Heart right ventricle (tissue), 16 donors: ENCODE results near the gene TBC1D2B. TPM values are rescaled to one million over a fixed set of nuclear protein-coding genes. Genes with fewer than 3 reads are reported as not detected.
"Not testable (repeated sequence)": the region's sequence is repeated elsewhere in the genome, so short reads cannot be mapped to it uniquely, and the experiment has no call there.

Source experiments
- ATAC-seq, 8 donors: fragments of 200-7000 bp; cut with Tn5 transposase; one replicate each; pipeline ENCODE4 v1.9.1; 2020; ENCODE audit warnings: mild to moderate bottlenecking in 8 of 8, moderate library complexity in 8 of 8, moderate number of reproducible peaks in 1 of 8
- DNase-seq, 2 donors: peaks; one replicate each; pipeline ENCODE4 v3.0.0-alpha.2; 2020
- H3K27ac ChIP-seq, 10 donors: fragments of 200-600 bp; sonication (generic) in 2 of 10; one replicate each; pipeline versions ENCODE4 v1.5.0 to v1.8.0; 2020 to 2022; ENCODE audit warnings: mild to moderate bottlenecking in 3 of 10
- H3K27me3 ChIP-seq, 7 donors: fragments of 200-600 bp; one replicate each; pipeline ENCODE4 v1.8.0; 2021 to 2022; ENCODE audit warnings: mild to moderate bottlenecking in 2 of 7
- H3K36me3 ChIP-seq, 9 donors: fragments of 200-600 bp; sonication (generic) in 1 of 9; one replicate each; pipeline versions ENCODE4 v1.5.0 to v1.8.0; 2020 to 2022; ENCODE audit warnings: mild to moderate bottlenecking in 2 of 9
- H3K4me1 ChIP-seq, 9 donors: fragments of 200-600 bp; sonication (generic) in 1 of 9; one replicate each; pipeline versions ENCODE4 v1.5.0 to v1.8.0; 2020 to 2022; ENCODE audit warnings: mild to moderate bottlenecking in 4 of 9
- H3K4me3 ChIP-seq, 10 donors: fragments of 200-600 bp; sonication (generic) in 2 of 10; one replicate each; pipeline versions ENCODE4 v1.5.0 to v1.8.0; 2020 to 2022; ENCODE audit warnings: mild to moderate bottlenecking in 7 of 10, moderate library complexity in 2 of 10
- H3K9me3 ChIP-seq, 11 donors: fragments of 200-600 bp in 10 of 11; sonication (generic) in 2 of 11; one replicate each; pipeline versions ENCODE4 v1.5.0 to v1.8.0; 2013 to 2022; ENCODE audit warnings: mild to moderate bottlenecking in 2 of 11, control low read depth in 1 of 11, moderate library complexity in 1 of 11
- WGBS, 2 donors: extraction: QIAGEN DNeasy Blood & Tissue Kit; methylation state at CpG; one replicate each; pipeline ENCODE4 v1.1.7; 2013; ENCODE audit warnings: inconsistent platforms in 1 of 2; 5-methylcytosine and 5-hydroxymethylcytosine counted together
- intact Hi-C, 10 donors: fragments of 100-400 bp; cut with DNase I; formaldehyde crosslinking; loops; one replicate each; pipeline versions ENCODE4 v1.11.1 to v1.14.2; 2022
- polyA plus RNA-seq, 2 donors: library from polyadenylated mRNA; stranded (reverse); fragments of 200-250 nt; gene quantifications; one replicate each; pipeline ENCODE4 v1.2.3, GENCODE V29; 2013
- total RNA-seq, 10 donors: library from RNA; stranded (reverse); fragmentation: NEBNext Ultra II Directional in 3 of 10; extraction: Animal tissue kit (Norgen Biotek cat#: 25700) in 3 of 10; gene quantifications; one replicate each; pipeline versions ENCODE4 v1.2.1 to v1.2.4, GENCODE V29; 2021 to 2023
- TF ChIP-seq, protein P1 (sequence below), 9 donors: fragments of 200-600 bp; sonication (generic) in 2 of 9; IDR thresholded peaks; one replicate each; pipeline versions ENCODE4 v1.5.0 to v1.8.0; 2021 to 2022; ENCODE audit warnings: antibody characterized with exemption in 9 of 9, mild to moderate bottlenecking in 5 of 9, moderate library complexity in 1 of 9
- donor health status: Arrhythmogenic right ventricular cardiomyopathy.
- donor health status: ischemic (EF 13 %, LVEDD 7.1; RV severe dilation, severe dysfunction).
- donor health status: healthy with polysubstance abuse.
- donor health status: DM: no; HTN: yes; CAD: no.
- donor health status: DM: no; HTN: no; CAD: no.
- donor health status: ischemic (EF 25% LVEDD 6.9; RV normal size, moderate dysfunction).
- donor health status: ischemic (EF 25% LVEDD 5.7; RV mildly dilated, moderate dysfunction).
- donor health status: healthy.
- donor health status: DM: yes; HTN: yes; CAD: no.
- donor health status: Ischemic cardiomyopathy.
- donor health status: ischemic (EF 35%, LVEDD 5.7; RV mildly dilated, moderate dysfunction).
- donor health status: nonischemic (EF 11% LVEDD 7.7; RV severe dilation, severe dysfunction).
- donor health status: DM: yes; HTN: yes; CAD: no.
- donor health status: PGD.
- donor health status: ischemic (EF 29% LVEDD 5.4; RV normal size, mild dysfunction).
- donor health status: nonischemic (EF 23%, LVEDD 6.1; RV moderate dilation, normal function).

The TBC1D2B gene
- total and polyA plus RNA-seq, 12 donors = 4.7 to 20.8 (median 9.6) TPM

- ATAC-seq (peak; percentile 55 to 82 (median 68)), DNase-seq (peak; percentile 64 to 74)
- Histone ChIP-seq H3K36me3 (no peaks in the 10 kb centered on the region), H3K9me3 (no peaks in the 10 kb centered on the region), H3K27ac (peak overlapping the region in 8 of 10 donors; percentile 25 to 75 (median 68)), H3K4me3 (no peak overlapping the region), H3K4me1 (peaks cover 8 to 31% (median 21%) of the 10 kb centered on the region in 9 donors), H3K27me3 (no peaks in the 10 kb centered on the region)
- TF ChIP-seq, protein P1, sequence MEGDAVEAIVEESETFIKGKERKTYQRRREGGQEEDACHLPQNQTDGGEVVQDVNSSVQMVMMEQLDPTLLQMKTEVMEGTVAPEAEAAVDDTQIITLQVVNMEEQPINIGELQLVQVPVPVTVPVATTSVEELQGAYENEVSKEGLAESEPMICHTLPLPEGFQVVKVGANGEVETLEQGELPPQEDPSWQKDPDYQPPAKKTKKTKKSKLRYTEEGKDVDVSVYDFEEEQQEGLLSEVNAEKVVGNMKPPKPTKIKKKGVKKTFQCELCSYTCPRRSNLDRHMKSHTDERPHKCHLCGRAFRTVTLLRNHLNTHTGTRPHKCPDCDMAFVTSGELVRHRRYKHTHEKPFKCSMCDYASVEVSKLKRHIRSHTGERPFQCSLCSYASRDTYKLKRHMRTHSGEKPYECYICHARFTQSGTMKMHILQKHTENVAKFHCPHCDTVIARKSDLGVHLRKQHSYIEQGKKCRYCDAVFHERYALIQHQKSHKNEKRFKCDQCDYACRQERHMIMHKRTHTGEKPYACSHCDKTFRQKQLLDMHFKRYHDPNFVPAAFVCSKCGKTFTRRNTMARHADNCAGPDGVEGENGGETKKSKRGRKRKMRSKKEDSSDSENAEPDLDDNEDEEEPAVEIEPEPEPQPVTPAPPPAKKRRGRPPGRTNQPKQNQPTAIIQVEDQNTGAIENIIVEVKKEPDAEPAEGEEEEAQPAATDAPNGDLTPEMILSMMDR (IDR thresholded peaks at IDR 0.05) = no peak
- intact Hi-C loops = loop anchor here in 5 of 10 donors (1.0 to 10.0 kb wide), 3 partner anchors 17 to 801 kb away; no protein-coding TSS in a partner anchor
- WGBS, 2 donors = 23 to 29% methylated on average over 6 of the region's 6 CpGs
These were observed 103.5 kb downstream of the TBC1D2B start for GRCh38 chr15:77974098-77974414.

DNA sequence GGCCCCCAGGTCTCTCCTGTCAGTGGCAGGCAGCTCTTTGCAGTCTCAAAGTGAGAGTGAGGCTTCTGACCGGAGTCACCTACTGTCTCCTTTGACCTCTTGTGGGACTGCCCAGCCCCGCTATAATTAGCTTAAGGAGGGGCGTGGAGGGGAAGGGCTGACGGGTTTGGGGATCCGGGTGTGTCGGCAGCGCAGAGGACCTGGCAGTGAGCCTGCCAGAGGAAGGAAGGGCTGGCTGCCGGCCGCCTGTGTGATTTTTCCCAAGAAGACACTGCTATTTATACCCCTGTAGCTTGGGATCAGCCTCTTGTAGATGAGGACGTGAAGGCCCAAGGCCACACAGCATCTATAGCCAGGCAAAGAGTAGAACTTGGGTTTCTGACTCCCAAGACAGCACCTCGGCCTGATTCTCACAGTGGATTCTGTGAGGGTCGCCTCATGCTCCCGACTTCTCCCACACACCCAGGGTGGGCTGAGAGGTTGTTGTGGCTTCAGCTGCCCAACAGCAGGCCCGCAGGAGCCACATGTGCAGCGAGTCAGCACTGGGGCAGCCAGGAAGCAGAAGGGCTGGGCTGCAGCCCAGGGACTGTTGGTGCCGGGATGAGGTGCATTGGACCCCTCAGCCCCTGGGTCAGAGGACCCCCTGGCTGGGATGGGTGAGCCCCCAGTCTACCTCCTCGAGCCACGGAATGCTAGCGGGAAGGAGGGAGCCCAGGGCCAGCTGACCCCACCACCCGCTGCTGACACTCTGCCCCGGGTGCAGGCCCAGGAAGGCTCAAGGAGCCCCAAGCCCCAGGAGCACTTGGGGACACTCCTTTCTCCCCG, 104.0 kb downstream of the TBC1D2B start:
- ATAC-seq = peak; percentile 52 to 79 (median 76)
- H3K36me3 ChIP-seq, H3K27me3 ChIP-seq, H3K9me3 ChIP-seq, H3K4me3 ChIP-seq, DNase-seq: not testable (repeated sequence)
- Histone ChIP-seq H3K27ac (peak overlapping the region in 8 of 10 donors; percentile 25 to 75 (median 68)), H3K4me1 (peaks cover 8 to 31% (median 21%) of the 10 kb centered on the region in 9 donors)
- intact Hi-C loops = loop anchor here in 5 of 10 donors (1.0 to 10.0 kb wide), 3 partner anchors 18 to 801 kb away; no protein-coding TSS in a partner anchor
- 33 to 38% methylated on average over 9 to 10 of the region's 22 CpGs for WGBS, 2 donors

- H3K36me3 ChIP-seq = not testable (repeated sequence)
- WGBS, 2 donors = 86 to 87% methylated on average over 3 to 5 of the region's 6 CpGs
These were observed 104.8 kb downstream of the TBC1D2B start for GRCh38 chr15:77972706-77973105.

DNA sequence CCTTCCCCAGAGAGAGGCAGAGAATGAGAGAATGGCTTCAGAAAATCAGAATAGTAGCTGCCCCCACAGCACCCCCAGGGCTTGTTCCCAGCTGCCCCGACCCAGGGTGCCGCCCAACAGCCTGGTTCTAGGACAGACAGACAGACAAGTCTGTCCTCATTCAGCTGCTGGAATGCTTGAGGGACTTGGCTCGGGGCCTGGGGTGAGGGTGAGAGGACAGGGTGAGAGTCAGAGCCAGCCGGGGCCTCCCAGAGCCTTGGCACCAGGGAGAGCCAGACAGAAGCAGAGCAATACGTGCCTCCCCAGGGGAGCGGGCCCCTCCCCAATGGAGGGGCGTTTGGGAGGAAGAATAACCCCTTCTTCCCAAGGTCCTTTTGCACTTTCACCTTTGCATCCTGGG, 105.6 kb downstream of the TBC1D2B start:
- not testable (repeated sequence) for H3K27me3 ChIP-seq, H3K9me3 ChIP-seq, H3K4me3 ChIP-seq, DNase-seq, H3K36me3 ChIP-seq
- peak overlapping the region in 2 of 10 donors; percentile 44 to 45 for H3K27ac ChIP-seq
- intact Hi-C loops = loop anchor here in 3 of 10 donors (10.0 kb wide), 1 partner anchor 803 kb away; no protein-coding TSS in a partner anchor
- 48 to 53% methylated on average over 7 of the region's 7 CpGs for WGBS, 2 donors
- ATAC-seq = peak in 4 of 8 donors; percentile 6 to 21 (median 18)
- H3K4me1 ChIP-seq = peaks cover 8 to 31% (median 21%) of the 10 kb centered on the region in 9 donors

More at GRCh38 chr15:77972706-77973105, 104.8 kb downstream of the TBC1D2B start:
- not testable (repeated sequence) for H3K4me3 ChIP-seq, DNase-seq, H3K27ac ChIP-seq, H3K9me3 ChIP-seq, H3K27me3 ChIP-seq
- peaks cover 8 to 31% (median 21%) of the 10 kb centered on the region in 9 donors for H3K4me1 ChIP-seq
- intact Hi-C loops = loop anchor here in 3 of 10 donors (10.0 kb wide), 1 partner anchor 802 kb away; no protein-coding TSS in a partner anchor
- ATAC-seq = peak in 1 of 8 donors; percentile 3

DNA sequence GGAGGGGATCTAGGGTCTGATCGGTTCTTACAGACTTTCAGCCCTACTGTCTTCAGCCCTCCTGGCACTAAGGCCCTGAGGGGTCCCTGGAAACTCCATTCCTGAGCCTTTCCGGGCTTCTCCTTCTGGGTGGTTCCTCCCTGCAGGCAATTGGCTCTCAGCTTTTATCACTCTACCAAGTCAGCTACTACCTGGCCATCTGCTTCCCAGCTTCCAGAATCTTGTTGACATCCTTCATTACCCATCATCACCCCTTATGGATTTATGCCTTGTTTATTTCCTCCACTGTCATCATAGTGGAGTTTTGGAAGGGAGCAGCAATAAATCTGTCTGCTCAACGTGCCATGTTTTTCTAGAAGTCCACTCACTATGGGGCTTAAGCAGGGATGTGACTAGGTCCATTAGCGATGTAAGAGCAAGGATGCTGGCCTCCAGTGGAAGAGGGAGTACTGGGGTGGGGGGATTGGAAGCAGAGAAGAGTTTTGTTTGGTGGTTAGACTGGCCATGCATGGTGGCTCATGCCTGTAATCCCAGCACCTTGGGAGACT, 106.6 kb downstream of the TBC1D2B start:
- not testable (repeated sequence) for H3K9me3 ChIP-seq, H3K36me3 ChIP-seq, H3K4me3 ChIP-seq, DNase-seq, H3K27me3 ChIP-seq, H3K27ac ChIP-seq, ATAC-seq
- 75 to 85% methylated on average over 3 of the region's 4 CpGs for WGBS, 2 donors
- H3K4me1 ChIP-seq = peaks cover 8 to 31% (median 21%) of the 10 kb centered on the region in 9 donors
- intact Hi-C loops = loop anchor here in 3 of 10 donors (10.0 kb wide), 1 partner anchor 804 kb away; no protein-coding TSS in a partner anchor

GRCh38 chr15:77969055-77969454, 108.5 kb downstream of the TBC1D2B start:
- TF ChIP-seq, protein P1 (IDR thresholded peaks at IDR 0.05) = no peak
- Histone ChIP-seq H3K36me3 (no peaks in the 10 kb centered on the region), H3K9me3 (peaks cover 0 to 7% (median 0%) of the 10 kb centered on the region in 11 donors), H3K27ac (no peak overlapping the region), H3K4me3 (no peak overlapping the region), H3K27me3 (no peaks in the 10 kb centered on the region), H3K4me1 (peaks cover 4 to 13% (median 5%) of the 10 kb centered on the region in 9 donors)
- ATAC-seq (no peak), DNase-seq (no peak)
- intact Hi-C loops = loop anchor here in 6 of 10 donors (5.0 kb wide), 4 partner anchors 33 to 273 kb away; no protein-coding TSS in a partner anchor
- WGBS, 2 donors = 94 to 97% methylated on average over 2 of the region's 2 CpGs
